GM12878 (cell line): ENCODE measurements around the gene RNF167. TPM values are rescaled to one million over a fixed set of nuclear protein-coding genes. Genes with fewer than 3 reads are reported as not detected.
A peak's percentile ranks its signal among the peaks of the same experiment; 100 is the strongest.

ENCODE experiments used
- ATAC-seq: fragments of 200-7000 bp; cut with Tn5 transposase; 3 replicates; pipeline ENCODE4 v1.9.1; 2020; ENCODE audit warnings: mild to moderate bottlenecking, moderate library complexity
- BruUV-seq: library from RNA; stranded (reverse); fragments of 400-500 nt; replicated peaks from 2 replicates; lab custom pipeline; 2021; lab: Mats Ljungman, UMichigan
- CTCF ChIA-PET: fragments of 300-600 bp; sonication (Branson Sonifier 250); formaldehyde crosslinking; extraction: SDS; loops from one replicate; lab custom pipeline; 2021; ENCODE audit warnings: inconsistent platforms; lab: Yijun Ruan, JAX
- POLR2A ChIA-PET: fragments of 350-600 bp; formaldehyde crosslinking; extraction: SDS; loops from one replicate; lab custom pipeline; 2021; ENCODE audit warnings: inconsistent platforms; lab: Charles Lee
- RAD21 ChIA-PET: fragments of 300-600 bp; sonication (Branson Sonifier 250); formaldehyde crosslinking; loops from one replicate; lab custom pipeline; 2023; ENCODE audit warnings: antibody characterized with exemption; ENCODE audit not compliant: unreplicated experiment; lab: Charles Lee
- SMC1A ChIA-PET: fragments of 300-600 bp; sonication (Branson Sonifier 250); formaldehyde crosslinking; loops from one replicate; lab custom pipeline; 2023; ENCODE audit not compliant: unreplicated experiment, uncharacterized antibody; lab: Charles Lee
- DNase-seq: peaks from one replicate; pipeline ENCODE4 v3.0.0-alpha.2; 2011; ENCODE audit warnings: low read depth, low spot score
- FAIRE-seq: peaks from 3 replicates; lab custom pipeline; 2011; peaks lifted over from hg19 to GRCh38; lab: Jason Lieb, UNC
- H2AFZ ChIP-seq: 2 replicates; pipeline ENCODE4 v1.6.0; 2011; ENCODE audit warnings: low read depth, low read length, control low read depth; ENCODE audit not compliant: control insufficient read depth
- H3K27ac ChIP-seq: 2 replicates; pipeline ENCODE4 v1.5.1; 2011; ENCODE audit warnings: control low read depth; ENCODE audit not compliant: control insufficient read depth, insufficient read depth
- H3K27me3 ChIP-seq, 2 experiments: replicated peaks in 1 of 2; 2 replicates each; pipeline versions ENCODE4 v1.6.0 to v1.6.1; 2011; ENCODE audit warnings: low read length in 1 of 2; ENCODE audit not compliant: control insufficient read depth in 2 of 2, insufficient read depth in 2 of 2
- H3K36me3 ChIP-seq, 2 experiments: 2 replicates each; pipeline ENCODE4 v1.5.1; 2011; ENCODE audit warnings: low read length in 1 of 2; ENCODE audit not compliant: control insufficient read depth in 2 of 2, insufficient read depth in 2 of 2
- H3K4me1 ChIP-seq: 2 replicates; pipeline ENCODE4 v1.6.1; 2011; ENCODE audit warnings: mild to moderate bottlenecking, low read length, moderate library complexity, mixed read lengths; ENCODE audit not compliant: control insufficient read depth, insufficient read depth
- H3K4me2 ChIP-seq: 2 replicates; pipeline ENCODE4 v1.6.0; 2011; ENCODE audit warnings: control low read depth; ENCODE audit not compliant: control insufficient read depth, insufficient read depth
- H3K4me3 ChIP-seq: fragments of 200-600 bp; sonication (generic); 2 replicates; pipeline ENCODE4 v1.5.1; 2016
- H3K79me2 ChIP-seq: 2 replicates; pipeline ENCODE4 v1.6.0; 2011; ENCODE audit warnings: low read length; ENCODE audit not compliant: control insufficient read depth, insufficient read depth
- H3K9ac ChIP-seq: 2 replicates; pipeline ENCODE4 v1.8.0; 2011; ENCODE audit warnings: low read length, control low read depth, mixed read lengths; ENCODE audit not compliant: control insufficient read depth, insufficient read depth
- H3K9me3 ChIP-seq: replicated peaks from 3 replicates; pipeline ENCODE4 v1.5.1; 2011; ENCODE audit warnings: mild to moderate bottlenecking, low read length; ENCODE audit not compliant: control insufficient read depth, insufficient read depth
- H4K20me1 ChIP-seq: 2 replicates; pipeline ENCODE4 v1.6.0; 2011; ENCODE audit not compliant: control insufficient read depth, insufficient read depth
- ATF7 ChIP-seq: fragments of 450-650 bp; IDR thresholded peaks from 2 replicates; pipeline ENCODE4 v1.6.1; 2016; ENCODE audit warnings: low read depth, mild to moderate bottlenecking
- ESRRA ChIP-seq: IDR thresholded peaks from 2 replicates; pipeline ENCODE4 v1.6.1; 2012; ENCODE audit warnings: mild to moderate bottlenecking, low read length, improper control_type of control experiment
- IKZF2 ChIP-seq, 2 experiments: fragments of 450-650 bp; IDR thresholded peaks; 2 replicates each; pipeline ENCODE4 v1.6.1; 2017; ENCODE audit warnings: mild to moderate bottlenecking in 2 of 2, moderate library complexity in 2 of 2
- MYB ChIP-seq: fragments of 150-350 bp; IDR thresholded peaks from 2 replicates; pipeline ENCODE4 v1.6.1; 2014; ENCODE audit warnings: mild to moderate bottlenecking, low read depth, low read length, borderline replicate concordance
- NR2C1 ChIP-seq: fragments of 450-650 bp; IDR thresholded peaks from 2 replicates; pipeline ENCODE4 v1.6.1; 2017; ENCODE audit warnings: antibody characterized with exemption, mild to moderate bottlenecking, moderate library complexity
- PAX5 ChIP-seq: IDR thresholded peaks from 2 replicates; pipeline ENCODE4 v1.6.1; 2011; ENCODE audit warnings: low read depth, low read length, borderline replicate concordance
- RAD51 ChIP-seq: fragments of 450-650 bp; IDR thresholded peaks from 2 replicates; pipeline ENCODE4 v1.6.1; 2016; ENCODE audit warnings: moderate library complexity, mild to moderate bottlenecking, inconsistent platforms
- RUNX3 ChIP-seq: IDR thresholded peaks from 2 replicates; pipeline ENCODE4 v1.6.1; 2012; ENCODE audit warnings: low read length, inconsistent platforms
- SIN3A ChIP-seq: IDR thresholded peaks from 2 replicates; pipeline ENCODE4 v1.6.1; 2012; ENCODE audit warnings: low read depth, low read length, improper control_type of control experiment
- TARDBP ChIP-seq: IDR thresholded peaks from 2 replicates; pipeline ENCODE4 v1.6.1; 2016; ENCODE audit warnings: borderline replicate concordance
- WGBS: methylation state at CpG from one replicate; pipeline ENCODE4 v1.1.6; 2016; ENCODE audit warnings: low lambda C conversion rate; ENCODE audit not compliant: insufficient replicate concordance, insufficient coverage; ENCODE audit errors: missing lambda C conversion rate; 5-methylcytosine and 5-hydroxymethylcytosine counted together
- in situ Hi-C: fragments of 300-500 bp; cut with MboI; formaldehyde crosslinking; loops from 9 replicates; pipeline ENCODE4 v1.14.3; 2018; ENCODE audit warnings: mixed read lengths
- intact Hi-C: fragments of 100-400 bp; cut with micrococcal nuclease; formaldehyde crosslinking; loops from one replicate; pipeline ENCODE4 v1.14.2; 2022; ENCODE audit not compliant: unreplicated experiment
- polyA plus RNA-seq, 11 experiments: library from polyadenylated mRNA; depleted of rRNA in 4 of 11; unstranded in 6 of 11; stranded (reverse) in 5 of 11; fragments of >200 nt; fragmentation: Nextera tagmentation in 4 of 11; fragmentation: Illumina TruSeq in 1 of 11; extraction: Ambion mirVana in 4 of 11; extraction: Trizol in 1 of 11; gene quantifications; 1 replicate in 1 of 11; 2 replicates in 10 of 11; pipeline versions ENCODE4 v1.2.1 to v1.2.3, GENCODE V29; 2011 to 2016; ENCODE audit warnings: inconsistent platforms in 2 of 11, missing spikeins in 2 of 11, low read depth in 1 of 11
- total RNA-seq, 4 experiments: library from RNA; depleted of rRNA in 3 of 4; stranded (reverse); fragments of >200 nt in 3 of 4; fragmentation: Illumina TruSeq in 1 of 4; extraction: Trizol in 1 of 4; gene quantifications; 2 replicates each; pipeline versions ENCODE4 v1.2.1 to v1.2.3, GENCODE V29; 2013 to 2021
- TF ChIP-seq, protein P1 (sequence below): fragments of 450-650 bp; IDR thresholded peaks from 2 replicates; pipeline ENCODE4 v1.6.1; 2017; ENCODE audit warnings: antibody characterized with exemption, mild to moderate bottlenecking, moderate library complexity
- TF ChIP-seq, protein P2 (sequence below): IDR thresholded peaks from 2 replicates; pipeline ENCODE4 v1.6.1; 2012; ENCODE audit warnings: low read depth, low read length, improper control_type of control experiment

The RNF167 gene
- total and polyA plus RNA-seq, 10 of the 15 experiments (the other 5 are each of a cell fraction or from before 2014, with no cell fraction given), result 33.6 to 147 (median 57.6) TPM

- SMC1A ChIA-PET, result no interaction called here
- no TSS peak for BruUV-seq
- H3K36me3 ChIP-seq, result peaks cover 6 to 27% of the 10 kb centered on the region in 2 experiments; a peak in 3 of 4 replicates
- no peak overlapping the region for H2AFZ ChIP-seq
- 92% methylated on average over 23 of the region's 23 CpGs for WGBS
- FAIRE-seq, result no peak
- TF ChIP-seq MYB, result no peak
- TF ChIP-seq RAD51, result no peak
- no peak for TF ChIP-seq SIN3A
- peak; percentile 93 for TF ChIP-seq PAX5
- no peak for TF ChIP-seq TARDBP
- no peak for TF ChIP-seq ESRRA
- no peak for TF ChIP-seq NR2C1
- TF ChIP-seq IKZF2 (IDR thresholded peaks at IDR 0.05), result no peak
- TF ChIP-seq, all 136 proteins: peak for 1
- H3K27ac ChIP-seq, result no peak overlapping the region
- H4K20me1 ChIP-seq, result peaks cover 2% of the 10 kb centered on the region; the same call in 1 of the 2 replicates
- CTCF ChIA-PET, result no interaction called here
- DNase-seq, result no peak
- RAD21 ChIA-PET, result interaction anchor here (0.6 kb wide), 1 partner anchor 343 kb away, joined by 3 read pairs; no protein-coding TSS in a partner anchor
- in situ Hi-C loops (no loop called here), intact Hi-C loops (no loop called here)
- no peaks in the 10 kb centered on the region for H3K9me3 ChIP-seq
- H3K4me3 ChIP-seq, result no peak overlapping the region
- POLR2A ChIA-PET, result no interaction called here
- H3K27me3 ChIP-seq, result no peaks in the 10 kb centered on the region
- H3K9ac ChIP-seq, result no peak overlapping the region
- H3K4me1 ChIP-seq, result no peaks in the 10 kb centered on the region
- ATAC-seq, result no peak
- no peak overlapping the region for H3K4me2 ChIP-seq
- no peaks in the 10 kb centered on the region for H3K79me2 ChIP-seq
These were observed 47.4 kb upstream of the RNF167 start for GRCh38 chr17:4892499-4893221.

GRCh38 chr17:4893272-4893671, 46.8 kb upstream of the RNF167 start:
- H3K27me3 ChIP-seq, result no peaks in the 10 kb centered on the region
- ATAC-seq (no peak), DNase-seq (no peak), FAIRE-seq (no peak)
- no peaks in the 10 kb centered on the region for H3K79me2 ChIP-seq
- BruUV-seq, result no TSS peak
- ChIA-PET POLR2A (no interaction called here), CTCF (no interaction called here), SMC1A (no interaction called here), RAD21 (no interaction called here)
- in situ Hi-C loops (no loop called here), intact Hi-C loops (no loop called here)
- no peak overlapping the region for H3K4me2 ChIP-seq
- no peak overlapping the region for H2AFZ ChIP-seq
- 85% methylated on average over 18 of the region's 18 CpGs for WGBS
- H3K9me3 ChIP-seq, result no peaks in the 10 kb centered on the region
- no peak overlapping the region for H3K27ac ChIP-seq
- H4K20me1 ChIP-seq, result peaks cover 2% of the 10 kb centered on the region; the same call in 1 of the 2 replicates
- peaks cover 6 to 27% of the 10 kb centered on the region in 2 experiments; a peak in 3 of 4 replicates for H3K36me3 ChIP-seq
- no peaks in the 10 kb centered on the region for H3K4me1 ChIP-seq
- H3K9ac ChIP-seq, result no peak overlapping the region
- no peak overlapping the region for H3K4me3 ChIP-seq
- TF ChIP-seq ATF7, result no peak
- TF ChIP-seq RUNX3, result no peak
- TF ChIP-seq, protein P1, sequence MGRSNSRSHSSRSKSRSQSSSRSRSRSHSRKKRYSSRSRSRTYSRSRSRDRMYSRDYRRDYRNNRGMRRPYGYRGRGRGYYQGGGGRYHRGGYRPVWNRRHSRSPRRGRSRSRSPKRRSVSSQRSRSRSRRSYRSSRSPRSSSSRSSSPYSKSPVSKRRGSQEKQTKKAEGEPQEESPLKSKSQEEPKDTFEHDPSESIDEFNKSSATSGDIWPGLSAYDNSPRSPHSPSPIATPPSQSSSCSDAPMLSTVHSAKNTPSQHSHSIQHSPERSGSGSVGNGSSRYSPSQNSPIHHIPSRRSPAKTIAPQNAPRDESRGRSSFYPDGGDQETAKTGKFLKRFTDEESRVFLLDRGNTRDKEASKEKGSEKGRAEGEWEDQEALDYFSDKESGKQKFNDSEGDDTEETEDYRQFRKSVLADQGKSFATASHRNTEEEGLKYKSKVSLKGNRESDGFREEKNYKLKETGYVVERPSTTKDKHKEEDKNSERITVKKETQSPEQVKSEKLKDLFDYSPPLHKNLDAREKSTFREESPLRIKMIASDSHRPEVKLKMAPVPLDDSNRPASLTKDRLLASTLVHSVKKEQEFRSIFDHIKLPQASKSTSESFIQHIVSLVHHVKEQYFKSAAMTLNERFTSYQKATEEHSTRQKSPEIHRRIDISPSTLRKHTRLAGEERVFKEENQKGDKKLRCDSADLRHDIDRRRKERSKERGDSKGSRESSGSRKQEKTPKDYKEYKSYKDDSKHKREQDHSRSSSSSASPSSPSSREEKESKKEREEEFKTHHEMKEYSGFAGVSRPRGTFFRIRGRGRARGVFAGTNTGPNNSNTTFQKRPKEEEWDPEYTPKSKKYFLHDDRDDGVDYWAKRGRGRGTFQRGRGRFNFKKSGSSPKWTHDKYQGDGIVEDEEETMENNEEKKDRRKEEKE, result no peak
- TF ChIP-seq, protein P2, sequence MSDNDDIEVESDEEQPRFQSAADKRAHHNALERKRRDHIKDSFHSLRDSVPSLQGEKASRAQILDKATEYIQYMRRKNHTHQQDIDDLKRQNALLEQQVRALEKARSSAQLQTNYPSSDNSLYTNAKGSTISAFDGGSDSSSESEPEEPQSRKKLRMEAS, result no peak
